Lower leg skin (tissue), 3 donors: ENCODE results near the gene PATE2.

Experiments
- POLR2A ChIP-seq, 2 donors: fragments of 450-650 bp; IDR thresholded peaks; one replicate each; pipeline ENCODE4 v1.6.1; 2016 to 2017; ENCODE audit warnings: antibody characterized with exemption in 2 of 2, mild to moderate bottlenecking in 1 of 2, moderate library complexity in 1 of 2
- TF ChIP-seq, protein P1 (sequence below), 3 donors: fragments of 450-650 bp; IDR thresholded peaks; one replicate each; pipeline ENCODE4 v1.5.1; 2016; ENCODE audit warnings: antibody characterized with exemption in 3 of 3, mild to moderate bottlenecking in 3 of 3, moderate library complexity in 2 of 3

DNA sequence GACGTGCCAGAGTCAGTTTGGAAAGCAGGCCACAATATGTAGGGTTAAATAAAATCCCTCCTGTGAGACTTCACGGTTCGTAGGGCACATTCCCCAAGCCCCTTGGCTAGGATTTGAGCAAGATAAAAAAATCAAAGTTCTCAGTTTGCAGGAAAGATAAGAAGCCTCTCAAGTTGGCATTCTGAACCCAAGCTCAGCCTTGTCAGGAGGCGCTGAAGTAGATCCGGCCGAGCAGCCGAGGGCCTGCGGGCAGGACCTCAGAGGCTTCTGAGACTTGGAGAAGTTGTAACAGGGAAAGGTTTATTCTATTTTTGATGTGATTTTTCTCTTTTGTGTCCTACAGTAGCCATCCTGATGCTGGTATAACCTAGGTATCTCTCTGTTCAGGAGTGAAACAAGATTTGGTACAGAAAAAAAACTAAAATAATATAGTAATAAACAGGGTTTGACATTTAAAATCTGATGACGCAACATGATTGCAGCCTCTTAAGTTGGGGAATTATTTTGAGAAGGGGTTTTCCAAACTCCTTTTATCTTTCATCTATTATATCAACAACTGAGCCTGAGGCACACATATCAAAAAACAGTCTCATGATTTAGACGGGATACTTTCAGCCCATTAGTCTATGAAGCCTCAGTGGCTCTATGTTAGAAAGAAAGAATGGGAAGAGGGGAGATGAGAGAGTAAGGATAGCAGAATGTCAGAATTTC lies 10.1 kb downstream of the PATE2 start:
- TF ChIP-seq POLR2A (IDR thresholded peaks at IDR 0.05) = no peak
- TF ChIP-seq, protein P1, sequence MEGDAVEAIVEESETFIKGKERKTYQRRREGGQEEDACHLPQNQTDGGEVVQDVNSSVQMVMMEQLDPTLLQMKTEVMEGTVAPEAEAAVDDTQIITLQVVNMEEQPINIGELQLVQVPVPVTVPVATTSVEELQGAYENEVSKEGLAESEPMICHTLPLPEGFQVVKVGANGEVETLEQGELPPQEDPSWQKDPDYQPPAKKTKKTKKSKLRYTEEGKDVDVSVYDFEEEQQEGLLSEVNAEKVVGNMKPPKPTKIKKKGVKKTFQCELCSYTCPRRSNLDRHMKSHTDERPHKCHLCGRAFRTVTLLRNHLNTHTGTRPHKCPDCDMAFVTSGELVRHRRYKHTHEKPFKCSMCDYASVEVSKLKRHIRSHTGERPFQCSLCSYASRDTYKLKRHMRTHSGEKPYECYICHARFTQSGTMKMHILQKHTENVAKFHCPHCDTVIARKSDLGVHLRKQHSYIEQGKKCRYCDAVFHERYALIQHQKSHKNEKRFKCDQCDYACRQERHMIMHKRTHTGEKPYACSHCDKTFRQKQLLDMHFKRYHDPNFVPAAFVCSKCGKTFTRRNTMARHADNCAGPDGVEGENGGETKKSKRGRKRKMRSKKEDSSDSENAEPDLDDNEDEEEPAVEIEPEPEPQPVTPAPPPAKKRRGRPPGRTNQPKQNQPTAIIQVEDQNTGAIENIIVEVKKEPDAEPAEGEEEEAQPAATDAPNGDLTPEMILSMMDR (IDR thresholded peaks at IDR 0.05) = no peak
